B cell (primary cell): ENCODE measurements around the gene BTBD10. TPM values are rescaled to one million over a fixed set of nuclear protein-coding genes. Genes with fewer than 3 reads are reported as not detected.

Experiments used
- ATAC-seq: fragments of 200-7000 bp; cut with Tn5 transposase; one replicate; pipeline ENCODE4 v1.10.0; 2021; ENCODE audit warnings: low read depth, mild to moderate bottlenecking, moderate number of reproducible peaks, moderate library complexity
- CTCF ChIA-PET: fragments of 350-600 bp; sonication (Branson Sonifier 250); formaldehyde crosslinking; loops from one replicate; lab custom pipeline; 2021; ENCODE audit warnings: antibody characterized with exemption, inconsistent platforms; lab: Charles Lee
- POLR2A ChIA-PET: fragments of 350-600 bp; sonication (Branson Sonifier 250); formaldehyde crosslinking; loops from one replicate; lab custom pipeline; 2021; ENCODE audit warnings: antibody characterized with exemption; lab: Charles Lee
- DNase-seq: peaks from one replicate; pipeline ENCODE4 v3.0.0; 2013
- H2AFZ ChIP-seq: 2 replicates; pipeline ENCODE4 v1.6.1; 2012; ENCODE audit warnings: mild to moderate bottlenecking, low read depth, low read length; ENCODE audit not compliant: insufficient read depth, poor library complexity, severe bottlenecking
- H3K27ac ChIP-seq, 2 donors: 1 replicate in 1 of 2; 2 replicates in 1 of 2; pipeline ENCODE4 v1.5.1; 2012 to 2013; ENCODE audit warnings: low read length in 2 of 2, mild to moderate bottlenecking in 2 of 2, moderate library complexity in 1 of 2
- H3K27me3 ChIP-seq, 4 experiments: fragments of 200-600 bp in 1 of 4; sonication (generic) in 1 of 4; replicated peaks in 1 of 4; 1 replicate in 2 of 4; 2 replicates in 2 of 4; pipeline versions ENCODE4 v1.6.1 to v1.7.0; 2013 to 2016; ENCODE audit warnings: low read length in 3 of 4, mild to moderate bottlenecking in 2 of 4, mixed read lengths in 1 of 4, moderate library complexity in 1 of 4; ENCODE audit not compliant: insufficient read depth in 4 of 4, control insufficient read depth in 3 of 4; ENCODE audit errors: control extremely low read depth in 1 of 4
- H3K36me3 ChIP-seq, 2 experiments: replicated peaks in 1 of 2; 1 replicate in 1 of 2; 2 replicates in 1 of 2; pipeline versions ENCODE4 v1.6.1 to v1.7.1; 2013; ENCODE audit warnings: low read length in 1 of 2; ENCODE audit not compliant: insufficient read depth in 2 of 2, control insufficient read depth in 1 of 2; ENCODE audit errors: control extremely low read depth in 1 of 2, extremely low read depth in 1 of 2
- H3K4me1 ChIP-seq, 2 donors: fragments of 200-600 bp in 1 of 2; sonication (generic) in 1 of 2; 1 replicate in 1 of 2; 2 replicates in 1 of 2; pipeline versions ENCODE4 v1.5.1 to v1.6.1; 2013 to 2017; ENCODE audit warnings: low read length in 2 of 2; ENCODE audit not compliant: control insufficient read depth in 2 of 2, insufficient read depth in 2 of 2
- H3K4me2 ChIP-seq: replicated peaks from 2 replicates; pipeline ENCODE3; 2012; ENCODE audit warnings: mild to moderate bottlenecking, low read depth, low read length; ENCODE audit not compliant: poor library complexity, severe bottlenecking
- H3K4me3 ChIP-seq, 5 experiments: fragments of 200-600 bp in 1 of 5; sonication (generic) in 1 of 5; 1 replicate in 3 of 5; 2 replicates in 2 of 5; pipeline versions ENCODE4 v1.5.1 to v1.7.0; 2011 to 2016; ENCODE audit warnings: low read length in 4 of 5, mild to moderate bottlenecking in 4 of 5, low read depth in 2 of 5, control low read depth in 1 of 5, moderate library complexity in 1 of 5; ENCODE audit not compliant: insufficient read depth in 1 of 5; ENCODE audit errors: control extremely low read depth in 1 of 5, extremely low read depth in 1 of 5
- H3K79me2 ChIP-seq: fragments of 200-600 bp; sonication (generic); one replicate; pipeline ENCODE4 v1.6.0; 2016; ENCODE audit warnings: low read length; ENCODE audit not compliant: control insufficient read depth, insufficient read depth
- H3K9ac ChIP-seq: fragments of 200-600 bp; sonication (generic); 2 replicates; pipeline ENCODE4 v1.6.1; 2017; ENCODE audit warnings: mild to moderate bottlenecking, low read length, moderate library complexity
- H3K9me3 ChIP-seq, 3 donors: one replicate each; pipeline versions ENCODE4 v1.6.1 to v1.7.1; 2013; ENCODE audit warnings: low read length in 2 of 3; ENCODE audit not compliant: control insufficient read depth in 2 of 3, insufficient read depth in 1 of 3; ENCODE audit errors: control extremely low read depth in 1 of 3
- H4K20me1 ChIP-seq: 2 replicates; pipeline ENCODE4 v1.6.0; 2012; ENCODE audit warnings: mild to moderate bottlenecking, low read length; ENCODE audit not compliant: insufficient read depth, control insufficient read depth, poor library complexity, severe bottlenecking
- H3K27ac Mint-ChIP-seq: one replicate; pipeline ENCODE4 v1.8.0; 2021; ENCODE audit warnings: mixed read lengths
- H3K27me3 Mint-ChIP-seq: one replicate; pipeline ENCODE4 v1.8.0; 2021; ENCODE audit warnings: mixed read lengths
- H3K4me1 Mint-ChIP-seq: one replicate; pipeline ENCODE4 v1.8.0; 2021; ENCODE audit warnings: mixed read lengths
- H3K4me3 Mint-ChIP-seq: one replicate; pipeline ENCODE4 v1.8.0; 2021; ENCODE audit warnings: mixed read lengths
- H3K9me3 Mint-ChIP-seq: one replicate; pipeline ENCODE4 v1.8.0; 2022; ENCODE audit warnings: mixed read lengths; ENCODE audit not compliant: insufficient read depth
- CTCF ChIP-seq: fragments of 200-600 bp; IDR thresholded peaks from one replicate; pipeline ENCODE4 v1.8.0; 2022; ENCODE audit warnings: antibody characterized with exemption, mild to moderate bottlenecking
- EZH2 ChIP-seq: IDR thresholded peaks from 2 replicates; pipeline ENCODE4 v1.6.1; 2012; ENCODE audit warnings: borderline replicate concordance, low read depth, mild to moderate bottlenecking, moderate library complexity, low read length; ENCODE audit not compliant: insufficient read depth, poor library complexity, severe bottlenecking
- WGBS: methylation state at CpG from one replicate; pipeline ENCODE4 v1.1.5; 2013; ENCODE audit warnings: missing lambda C conversion rate; ENCODE audit not compliant: insufficient coverage; 5-methylcytosine and 5-hydroxymethylcytosine counted together
- intact Hi-C: fragments of 100-400 bp; cut with micrococcal nuclease; formaldehyde crosslinking; loops from one replicate; pipeline ENCODE4 v1.10.0; 2022
- polyA plus RNA-seq: library from polyadenylated mRNA; depleted of rRNA; stranded (reverse); fragments of >200 nt; gene quantifications from 2 replicates; pipeline ENCODE4 v1.2.3, GENCODE V29; 2012
- total RNA-seq, 2 donors: library from RNA; stranded (reverse); fragments of 120-200 nt in 1 of 2; gene quantifications; 1 replicate in 1 of 2; 2 replicates in 1 of 2; pipeline versions ENCODE4 v1.2.3 to v1.2.4, GENCODE V29; 2013 to 2022

The BTBD10 gene
- total and polyA plus RNA-seq, 2 donors (not counting 1 experiment from before 2014, with no cell fraction given): 8.2 to 19.6 TPM

DNA sequence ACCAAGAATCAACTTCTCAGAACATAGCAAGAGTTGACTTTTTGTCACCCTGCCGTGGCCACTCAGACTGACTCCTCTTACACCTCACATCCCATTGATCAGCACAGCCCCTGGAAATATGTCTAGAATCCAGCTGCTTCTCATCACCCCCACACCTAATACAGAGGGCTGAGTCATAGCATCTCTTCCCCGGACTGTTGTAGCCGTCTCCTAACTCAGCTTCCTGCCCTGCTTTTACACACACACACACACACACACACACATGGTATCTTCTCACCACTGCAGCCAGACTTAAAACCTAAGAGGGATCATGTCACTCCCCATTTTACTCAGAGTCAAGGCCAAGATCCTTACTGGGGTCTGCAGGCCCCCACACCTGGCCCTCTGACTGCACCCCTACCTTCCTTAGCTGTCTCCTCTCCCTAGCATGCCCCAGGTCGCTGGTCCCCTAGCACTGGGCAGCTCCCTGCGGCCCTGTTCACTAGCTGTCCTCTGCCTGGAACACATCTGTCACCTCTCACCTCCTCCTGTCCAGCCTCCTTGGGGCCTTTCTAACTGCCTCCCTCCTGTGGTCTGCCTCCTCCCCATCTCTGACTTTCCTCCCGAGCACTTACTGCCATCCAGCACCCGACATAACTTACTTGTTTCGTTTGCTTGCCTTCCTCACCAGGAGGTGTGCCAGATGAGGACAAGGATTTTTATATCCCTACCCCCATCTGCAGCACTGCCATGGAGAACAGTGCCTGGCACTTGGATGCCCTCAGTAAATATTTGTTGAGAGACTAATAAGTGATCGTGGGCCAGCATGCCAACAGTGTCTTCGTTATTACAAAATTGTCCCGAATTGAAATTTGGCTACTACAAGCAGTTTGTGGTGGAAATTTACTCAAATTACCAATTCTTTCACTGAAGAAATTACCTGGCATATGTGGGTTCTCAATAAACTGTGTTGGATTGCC, 123.5 kb downstream of the BTBD10 start:
- WGBS: 61% methylated on average over 5 of the region's 11 CpGs
- Histone ChIP-seq H2AFZ (no peak overlapping the region), H3K4me2 (no peak overlapping the region), H3K9ac (no peak overlapping the region), H3K36me3 (no peaks in the 10 kb centered on the region), H3K79me2 (peaks cover 21% of the 10 kb centered on the region), H3K27ac (no peak overlapping the region), H4K20me1 (peaks cover 37% of the 10 kb centered on the region), H3K9me3 (no peaks in the 10 kb centered on the region), H3K4me1 (peaks cover 5 to 8% of the 10 kb centered on the region in 2 donors), H3K27me3 (no peaks in the 10 kb centered on the region), H3K4me3 (no peak overlapping the region)
- no peak overlapping the region for H3K4me3 Mint-ChIP-seq
- ChIA-PET CTCF (interaction anchor here (0.5 to 1.4 kb wide), 3 partner anchors 8 to 376 kb away, joined by 3 to 4 read pairs (median 3); no protein-coding TSS in a partner anchor), POLR2A (no interaction called here)
- no peaks in the 10 kb centered on the region for H3K27me3 Mint-ChIP-seq
- H3K27ac Mint-ChIP-seq: no peak overlapping the region
- no peak for TF ChIP-seq CTCF
- no peak for TF ChIP-seq EZH2
- DNase-seq: no peak
- H3K4me1 Mint-ChIP-seq: peaks cover 55% of the 10 kb centered on the region
- no peak for ATAC-seq
- H3K9me3 Mint-ChIP-seq: no peaks in the 10 kb centered on the region
- intact Hi-C loops: loop anchor here (5.0 to 10.0 kb wide), 2 partner anchors 62 to 105 kb away; partner anchors contain the start of gene BMAL1
